ENCODE data around the gene IFNL4.
"Not testable (repeated sequence)": the region's sequence is repeated elsewhere in the genome, so short reads cannot be mapped to it uniquely, and the experiment has no call there.

IFNL4 gene

DNA sequence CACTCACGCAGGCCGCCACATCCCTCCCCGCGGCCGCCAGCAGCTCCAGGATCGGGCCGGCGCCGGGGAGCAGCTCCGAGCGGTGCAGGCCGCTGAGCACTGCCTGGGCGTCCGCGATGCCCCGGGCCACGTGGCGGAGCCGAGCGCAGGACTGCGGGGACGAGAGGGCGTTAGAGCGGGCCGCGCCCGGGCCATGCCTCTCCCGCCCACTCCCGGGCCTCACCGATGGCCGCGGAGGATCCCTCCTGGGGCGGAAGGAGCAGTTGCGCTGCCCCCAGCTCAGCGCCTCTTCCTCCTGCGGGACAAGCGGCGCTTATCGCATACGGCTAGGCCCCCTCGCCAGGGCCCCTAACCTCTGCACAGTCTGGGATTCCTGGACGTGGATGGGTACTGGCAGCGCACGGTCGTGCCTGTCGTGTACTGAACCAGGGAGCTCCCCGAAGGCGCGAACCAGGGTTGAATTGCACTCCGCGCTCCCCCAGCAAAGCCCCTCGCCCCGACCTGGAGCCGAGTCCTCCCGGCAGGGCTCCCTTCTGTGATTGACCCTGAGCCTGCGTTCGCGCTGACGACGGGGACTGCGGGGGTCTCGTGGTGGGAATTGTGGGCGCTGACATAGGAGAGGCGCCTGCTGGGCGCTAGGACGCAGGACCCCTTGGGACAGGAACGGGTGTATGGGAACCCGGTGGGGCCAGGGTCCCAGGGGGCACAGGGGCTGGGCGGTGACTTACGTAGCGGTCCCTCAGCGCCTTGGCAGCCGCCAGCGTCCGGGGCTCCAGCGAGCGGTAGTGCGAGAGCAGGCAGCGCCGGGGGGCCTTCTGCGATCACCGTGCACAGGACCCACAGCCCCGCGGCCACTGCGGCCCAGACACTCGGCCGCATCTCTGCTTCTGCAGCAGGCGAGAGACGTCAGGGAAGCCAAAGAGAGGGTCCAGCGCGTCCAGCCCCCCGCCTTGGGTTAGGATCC lies 673 bp downstream of the IFNL4 start:
- TF ChIP-seq, protein P1, sequence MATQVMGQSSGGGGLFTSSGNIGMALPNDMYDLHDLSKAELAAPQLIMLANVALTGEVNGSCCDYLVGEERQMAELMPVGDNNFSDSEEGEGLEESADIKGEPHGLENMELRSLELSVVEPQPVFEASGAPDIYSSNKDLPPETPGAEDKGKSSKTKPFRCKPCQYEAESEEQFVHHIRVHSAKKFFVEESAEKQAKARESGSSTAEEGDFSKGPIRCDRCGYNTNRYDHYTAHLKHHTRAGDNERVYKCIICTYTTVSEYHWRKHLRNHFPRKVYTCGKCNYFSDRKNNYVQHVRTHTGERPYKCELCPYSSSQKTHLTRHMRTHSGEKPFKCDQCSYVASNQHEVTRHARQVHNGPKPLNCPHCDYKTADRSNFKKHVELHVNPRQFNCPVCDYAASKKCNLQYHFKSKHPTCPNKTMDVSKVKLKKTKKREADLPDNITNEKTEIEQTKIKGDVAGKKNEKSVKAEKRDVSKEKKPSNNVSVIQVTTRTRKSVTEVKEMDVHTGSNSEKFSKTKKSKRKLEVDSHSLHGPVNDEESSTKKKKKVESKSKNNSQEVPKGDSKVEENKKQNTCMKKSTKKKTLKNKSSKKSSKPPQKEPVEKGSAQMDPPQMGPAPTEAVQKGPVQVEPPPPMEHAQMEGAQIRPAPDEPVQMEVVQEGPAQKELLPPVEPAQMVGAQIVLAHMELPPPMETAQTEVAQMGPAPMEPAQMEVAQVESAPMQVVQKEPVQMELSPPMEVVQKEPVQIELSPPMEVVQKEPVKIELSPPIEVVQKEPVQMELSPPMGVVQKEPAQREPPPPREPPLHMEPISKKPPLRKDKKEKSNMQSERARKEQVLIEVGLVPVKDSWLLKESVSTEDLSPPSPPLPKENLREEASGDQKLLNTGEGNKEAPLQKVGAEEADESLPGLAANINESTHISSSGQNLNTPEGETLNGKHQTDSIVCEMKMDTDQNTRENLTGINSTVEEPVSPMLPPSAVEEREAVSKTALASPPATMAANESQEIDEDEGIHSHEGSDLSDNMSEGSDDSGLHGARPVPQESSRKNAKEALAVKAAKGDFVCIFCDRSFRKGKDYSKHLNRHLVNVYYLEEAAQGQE (IDR thresholded peaks at IDR 0.05; ENCODE audit: insufficient read depth in 1 of 2, low read depth in 2 of 2, low read length in 2 of 2), result no peak
- TF ChIP-seq TAF1 (IDR thresholded peaks at IDR 0.05; ENCODE audit: borderline replicate concordance, insufficient read depth, low read length) (no peak), SIN3A (IDR thresholded peaks at IDR 0.05; ENCODE audit: borderline replicate concordance, insufficient read depth, low read length) (no peak), FOXP2 (optimal IDR thresholded peaks at IDR 0.05; ENCODE audit: borderline replicate concordance, extremely low read depth, extremely low read length, insufficient read depth) (no peak), POLR2AphosphoS5 (IDR thresholded peaks at IDR 0.05; ENCODE audit: low read depth, low read length) (no peak)

DNA sequence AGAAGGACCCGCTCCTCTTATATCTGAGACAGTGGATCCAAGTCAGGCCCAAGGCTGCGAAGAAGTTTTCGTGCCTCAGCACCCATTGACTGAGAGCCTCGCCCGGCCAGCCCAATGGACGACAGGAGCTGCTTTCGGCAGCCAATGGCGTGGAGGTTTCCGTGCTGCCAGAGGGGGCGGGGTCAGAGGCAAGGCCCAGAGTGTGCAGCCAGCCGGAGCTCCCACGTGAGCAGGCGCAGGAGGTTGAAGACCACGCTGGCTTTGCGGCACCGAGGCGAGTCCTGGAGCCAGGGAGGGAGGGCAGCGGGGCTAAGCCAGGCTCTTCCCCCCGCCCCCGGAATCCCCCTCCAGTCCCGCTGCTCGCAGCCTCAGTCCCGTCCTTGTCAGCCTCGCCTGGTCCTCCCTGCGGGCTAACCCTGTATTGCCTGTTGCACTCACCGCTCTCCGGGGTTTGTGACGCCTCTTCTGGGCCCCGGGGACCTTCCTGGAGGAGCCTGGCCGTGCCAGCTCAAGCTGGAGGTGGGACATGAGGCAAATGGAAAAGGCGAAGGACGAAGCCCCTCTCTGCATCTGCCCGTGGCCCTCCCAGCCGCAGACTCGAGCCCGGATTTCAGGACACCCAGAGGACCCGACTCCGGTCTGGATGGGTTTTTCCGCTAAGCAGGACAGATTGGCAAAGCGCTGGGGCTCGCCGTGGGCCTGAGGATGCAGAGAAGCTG lies 1.5 kb downstream of the IFNL4 start:
- TF ChIP-seq TAF1 (IDR thresholded peaks at IDR 0.05; ENCODE audit: borderline replicate concordance, insufficient read depth, low read length) (no peak), POLR2AphosphoS5 (IDR thresholded peaks at IDR 0.05; ENCODE audit: low read depth, low read length) (no peak), FOXP2 (optimal IDR thresholded peaks at IDR 0.05; ENCODE audit: borderline replicate concordance, extremely low read depth, extremely low read length, insufficient read depth) (no peak), SIN3A (IDR thresholded peaks at IDR 0.05; ENCODE audit: borderline replicate concordance, insufficient read depth, low read length) (no peak)
- TF ChIP-seq, protein P1 (IDR thresholded peaks at IDR 0.05; ENCODE audit: insufficient read depth in 1 of 2, low read depth in 2 of 2, low read length in 2 of 2), result no peak

DNA sequence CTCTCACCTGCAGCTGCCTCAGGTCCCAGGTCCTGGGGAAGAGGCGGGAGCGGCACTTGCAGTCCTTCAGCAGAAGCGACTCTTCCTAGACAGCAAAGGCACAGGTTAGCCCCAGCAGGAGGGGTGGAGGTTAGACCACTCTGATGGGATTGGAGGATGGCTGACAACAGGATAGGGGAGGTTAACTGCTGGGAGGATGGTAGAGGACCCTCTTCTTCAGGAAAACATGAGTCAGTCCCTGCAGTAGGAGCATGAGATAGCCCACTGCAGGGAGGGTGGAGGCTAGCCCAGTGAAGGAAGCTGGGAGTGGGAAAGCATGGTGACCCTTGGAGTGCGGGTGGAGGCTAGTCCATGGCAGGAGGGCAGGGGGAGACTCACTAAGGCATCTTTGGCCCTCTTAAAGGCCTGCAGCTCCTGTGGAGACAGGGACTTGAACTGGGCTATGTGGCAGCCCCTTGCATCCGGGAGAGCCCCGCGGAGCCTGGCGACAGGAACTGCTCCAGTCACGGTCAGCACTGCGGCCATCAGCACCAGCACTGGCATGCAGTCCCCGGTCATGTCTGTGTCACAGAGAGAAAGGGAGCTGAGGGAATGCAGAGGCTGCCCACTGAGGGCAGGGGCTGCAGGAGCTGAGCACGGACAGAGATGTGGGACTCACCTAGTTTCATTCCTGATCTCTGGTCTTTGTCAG lies 4.1 kb downstream of the IFNL4 start, which contains the start of gene IFNL3:
Gene IFNL3, minus strand, starts transcription at position 597 of the 691 bp plus-strand sequence. Its CDS starts 39 bp downstream, at position 558.
- TF ChIP-seq POLR2AphosphoS5 (IDR thresholded peaks at IDR 0.05; ENCODE audit: low read depth, low read length); TAF1 (IDR thresholded peaks at IDR 0.05; ENCODE audit: borderline replicate concordance, insufficient read depth, low read length); FOXP2 (optimal IDR thresholded peaks at IDR 0.05; ENCODE audit: borderline replicate concordance, extremely low read depth, extremely low read length, insufficient read depth): not testable (repeated sequence)

DNA sequence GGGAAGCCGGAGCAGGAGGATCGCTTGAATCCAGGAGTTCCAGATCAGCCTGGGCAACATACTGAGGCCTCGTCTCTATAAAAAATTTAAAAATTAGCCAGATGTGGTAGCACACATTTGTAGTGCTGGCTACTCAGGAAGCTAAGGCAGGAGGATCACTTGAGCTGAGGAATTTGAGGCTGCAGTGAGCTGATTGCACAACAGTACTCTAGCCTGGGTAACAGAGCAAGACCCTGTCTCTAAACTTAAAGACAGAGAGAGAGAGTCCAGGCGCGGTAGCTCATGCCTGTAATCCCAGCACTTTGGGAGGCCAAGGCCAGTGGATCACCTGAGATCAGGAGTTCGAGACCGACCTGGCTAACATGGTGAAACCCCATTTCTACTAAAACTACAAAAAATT lies 8.2 kb downstream of the IFNL4 start:
- TF ChIP-seq TAF1 (IDR thresholded peaks at IDR 0.05; ENCODE audit: borderline replicate concordance, insufficient read depth, low read length) (no peak), FOXP2 (optimal IDR thresholded peaks at IDR 0.05; ENCODE audit: borderline replicate concordance, extremely low read depth, extremely low read length, insufficient read depth) (no peak), SIN3A (IDR thresholded peaks at IDR 0.05; ENCODE audit: borderline replicate concordance, insufficient read depth, low read length) (no peak), POLR2AphosphoS5 (IDR thresholded peaks at IDR 0.05; ENCODE audit: low read depth, low read length) (no peak)
- TF ChIP-seq, protein P1 (IDR thresholded peaks at IDR 0.05; ENCODE audit: insufficient read depth in 1 of 2, low read depth in 2 of 2, low read length in 2 of 2), result no peak

DNA sequence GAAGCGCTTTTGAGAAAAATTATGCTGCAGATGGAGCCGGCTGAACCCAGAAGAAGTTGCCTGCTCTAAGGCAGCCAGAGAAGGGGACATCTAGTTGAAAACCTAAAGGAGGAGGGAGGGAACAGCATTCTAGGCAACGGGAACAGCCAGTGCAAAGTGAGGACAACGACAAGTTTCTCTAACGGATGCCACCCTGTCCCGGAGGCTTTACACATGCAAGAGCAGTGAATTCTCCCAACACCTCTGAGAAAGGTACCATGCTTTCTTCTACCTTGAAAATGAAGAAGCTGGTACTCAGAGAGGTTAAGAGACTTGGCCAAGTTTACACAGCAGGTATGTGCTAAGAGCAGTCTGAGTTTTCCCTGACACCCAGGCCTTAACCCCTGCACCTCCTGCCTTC lies 9.7 kb downstream of the IFNL4 start:
- TF ChIP-seq FOXP2 (optimal IDR thresholded peaks at IDR 0.05; ENCODE audit: borderline replicate concordance, extremely low read depth, extremely low read length, insufficient read depth) (no peak), POLR2AphosphoS5 (IDR thresholded peaks at IDR 0.05; ENCODE audit: low read depth, low read length) (no peak), TAF1 (IDR thresholded peaks at IDR 0.05; ENCODE audit: borderline replicate concordance, insufficient read depth, low read length) (no peak)
- TF ChIP-seq, protein P1 (IDR thresholded peaks at IDR 0.05; ENCODE audit: insufficient read depth in 1 of 2, low read depth in 2 of 2, low read length in 2 of 2), result no peak
